MV-4-11 (cell line): ENCODE results near the gene DDX59.
A peak's percentile ranks its signal among the peaks of the same experiment; 100 is the strongest.
"Not testable (repeated sequence)": the region's sequence is repeated elsewhere in the genome, so short reads cannot be mapped to it uniquely, and the experiment has no call there.

Experiments
- DNase-seq: peaks from one replicate; lab custom pipeline; 2025; lab: John Stamatoyannopoulos, UW

The DDX59 gene

DNA sequence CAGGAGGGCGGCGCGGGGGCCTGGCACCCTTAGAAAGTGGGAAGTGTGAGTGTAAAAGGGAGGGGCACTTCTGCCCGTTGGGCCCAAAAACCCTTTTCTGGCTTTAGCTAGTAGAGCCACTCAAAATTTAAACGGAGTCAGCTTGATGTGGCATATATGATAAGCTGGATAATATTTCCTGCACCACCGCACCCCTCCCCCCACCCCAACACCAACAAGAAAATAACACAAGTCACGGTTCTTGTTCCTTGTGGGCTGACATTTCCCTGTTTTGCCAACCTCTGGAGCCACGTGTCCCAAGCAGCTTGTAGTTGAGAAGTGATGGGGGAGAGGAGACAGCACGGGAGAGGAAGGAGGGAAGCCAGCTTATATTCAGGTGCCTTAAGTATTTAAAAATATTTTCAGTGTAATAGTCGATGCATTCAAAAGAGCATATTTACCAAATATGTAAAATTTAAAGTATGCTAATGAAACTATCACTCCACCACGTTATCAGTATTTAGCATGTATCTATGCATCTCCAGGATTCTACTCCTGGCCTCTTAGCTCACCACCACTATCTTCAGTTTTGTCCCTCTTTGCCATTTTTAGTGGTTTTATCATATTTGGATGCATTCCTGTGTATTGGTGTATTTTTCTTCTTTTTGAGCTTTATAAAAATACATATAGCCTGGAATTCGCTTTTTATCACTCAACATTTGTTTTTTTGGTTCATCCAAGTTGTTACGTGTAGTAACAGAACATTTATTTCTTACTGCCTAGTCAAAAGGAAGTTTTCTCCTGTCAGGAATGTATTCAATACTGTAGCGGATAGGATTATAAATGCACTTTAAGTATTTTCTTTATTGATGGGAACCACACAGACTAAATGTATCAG lies 773 bp upstream of the DDX59 start:
- peak; percentile 85 for DNase-seq

DNA sequence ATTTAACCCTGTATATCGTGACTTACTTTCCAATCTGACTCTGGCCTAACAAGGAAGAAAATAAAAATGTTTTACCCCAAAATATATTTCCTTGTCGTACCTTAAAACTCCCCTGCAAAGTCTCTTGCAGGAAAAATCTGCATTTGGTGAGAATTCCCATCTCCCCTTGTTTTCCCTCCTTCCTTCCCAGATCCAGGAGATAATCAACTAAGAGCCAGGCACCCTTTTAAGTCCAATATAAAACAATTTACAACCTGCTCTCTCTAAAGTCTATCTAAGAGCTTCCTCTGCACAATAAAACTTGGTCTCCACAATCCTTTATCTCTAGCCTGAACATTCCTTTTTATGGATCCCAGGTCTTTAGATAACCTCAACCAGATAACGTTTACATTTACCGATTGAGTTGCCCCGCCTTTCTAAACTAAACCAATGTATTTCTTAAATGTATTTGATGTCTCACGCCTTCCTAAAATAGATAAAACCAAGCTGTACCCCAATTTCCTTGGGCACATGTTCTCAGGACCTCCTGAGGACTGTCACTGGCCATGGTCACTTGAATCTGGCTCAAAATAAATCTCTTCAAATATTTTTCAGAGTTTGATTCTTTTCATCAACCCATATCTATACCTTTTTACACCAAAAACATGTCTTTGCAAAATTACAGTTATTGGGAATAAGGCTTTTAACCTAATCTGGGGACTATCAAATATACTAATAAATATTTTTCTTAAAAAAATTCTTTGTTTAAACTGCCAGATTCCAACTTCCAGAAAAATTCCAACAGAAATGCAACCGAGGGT lies 993 bp downstream of the DDX59 start:
- DNase-seq, result no peak

DNA sequence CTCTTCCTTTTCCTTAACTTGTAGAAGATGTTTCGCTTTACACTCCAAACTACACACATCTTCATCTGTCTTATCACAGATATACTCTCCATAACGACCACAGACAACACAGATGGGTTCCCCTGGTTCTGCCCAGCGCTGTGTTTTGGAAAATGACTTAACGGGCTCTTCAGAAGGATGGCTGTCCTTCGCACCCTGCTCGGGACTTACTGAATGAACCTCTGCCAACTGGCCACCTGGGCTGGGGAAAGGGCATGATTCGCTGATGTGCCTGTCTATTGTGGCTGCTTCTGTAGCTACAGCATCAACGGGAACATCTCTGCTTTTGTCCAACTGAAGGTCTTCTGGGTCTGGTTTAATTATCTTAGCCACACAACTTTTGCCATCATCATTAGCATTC lies 3.4 kb downstream of the DDX59 start:
- DNase-seq, result no peak

DNA sequence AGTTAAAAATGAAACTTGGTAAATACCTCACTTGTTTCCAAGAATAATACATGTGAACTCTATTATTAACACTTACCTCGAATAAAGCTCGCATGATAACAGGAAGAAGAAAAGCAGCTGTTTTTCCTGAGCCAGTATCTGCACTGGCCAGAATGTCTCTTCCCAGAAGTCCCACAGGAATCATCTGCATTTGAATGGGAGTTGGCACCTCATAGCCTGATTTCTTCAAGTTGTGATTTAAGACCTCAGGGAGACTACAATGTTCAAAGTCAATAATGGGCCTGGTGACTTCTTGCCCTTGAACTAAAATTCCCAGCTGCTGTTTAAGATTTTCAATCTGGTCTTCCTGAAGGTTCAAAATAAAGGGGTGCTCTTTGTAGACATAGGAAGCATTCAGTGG lies 3.8 kb downstream of the DDX59 start:
- DNase-seq, result no peak

DNA sequence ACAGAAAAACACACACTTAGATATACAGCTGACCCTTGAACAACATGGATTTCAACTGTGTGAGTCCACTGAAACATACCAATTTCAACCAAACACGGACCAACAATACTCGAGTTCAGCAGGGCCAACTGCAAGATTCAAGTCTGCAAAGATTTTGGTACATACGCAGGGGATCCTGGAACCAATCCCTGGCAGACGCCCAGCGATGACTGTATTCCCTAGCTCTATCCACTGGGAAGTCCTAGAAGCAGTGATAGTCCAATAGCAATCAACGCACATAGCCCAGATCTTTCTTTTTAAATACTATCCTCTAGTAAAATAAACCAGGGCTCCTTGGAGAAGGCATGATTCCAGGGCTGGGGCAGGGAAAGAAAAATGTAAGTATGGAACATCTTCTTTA lies 9.0 kb downstream of the DDX59 start:
- DNase-seq, result no peak

DNA sequence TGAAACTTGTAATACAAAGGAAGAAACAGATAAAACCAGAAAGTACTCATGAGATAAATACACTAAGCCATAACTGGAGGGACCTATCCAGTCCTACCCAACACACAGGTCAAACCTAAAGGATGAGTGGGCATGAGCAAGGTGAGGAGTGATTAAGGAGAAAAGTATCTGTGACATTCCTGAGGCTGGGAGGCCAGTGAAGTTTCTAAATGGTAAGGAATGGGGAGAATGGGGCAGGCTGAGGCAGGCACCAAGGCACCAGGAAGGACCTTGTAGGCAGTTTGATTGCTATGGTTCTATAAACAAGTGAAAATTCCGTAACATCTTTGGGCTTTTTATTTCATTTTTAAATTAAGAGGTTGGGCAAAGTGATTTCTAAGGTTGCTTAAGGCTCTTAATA lies 10.4 kb downstream of the DDX59 start:
- DNase-seq, result no peak

DNA sequence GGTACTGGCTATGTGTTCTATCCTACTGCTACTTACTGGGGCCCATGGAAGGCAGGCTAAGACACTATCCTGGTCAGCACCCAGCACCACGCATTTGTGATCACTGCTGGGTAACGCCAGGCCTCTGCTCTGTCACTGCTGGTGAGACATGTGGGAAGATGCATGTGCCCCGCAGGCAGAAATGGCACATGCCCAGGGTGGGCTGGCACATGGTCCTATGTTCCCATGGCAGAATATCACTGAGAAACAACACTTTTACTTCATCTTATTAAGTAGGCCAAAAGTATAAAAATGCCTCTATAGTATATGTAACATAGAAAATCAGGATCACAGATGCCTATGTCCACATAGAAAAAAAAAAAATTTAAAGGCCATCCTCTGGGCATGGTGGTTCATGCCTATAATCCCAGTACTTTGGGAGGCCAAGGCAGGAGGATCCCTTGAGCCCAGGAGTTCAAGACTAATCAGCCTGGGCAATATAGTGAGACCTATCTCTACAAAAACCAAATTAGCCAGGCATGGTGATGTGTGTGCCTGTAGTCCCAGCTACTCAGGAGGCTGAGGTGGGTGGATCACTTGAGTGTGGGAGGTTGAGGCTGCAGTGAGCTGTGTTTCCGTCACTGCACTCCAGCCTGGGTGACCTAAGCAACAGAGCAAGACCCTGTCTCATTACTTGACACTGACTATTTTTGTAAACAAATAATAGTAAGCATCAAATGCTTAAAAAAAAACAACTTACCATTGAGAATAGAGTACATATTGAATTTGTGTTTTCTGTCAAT lies 11.5 kb downstream of the DDX59 start:
- no peak for DNase-seq

DNA sequence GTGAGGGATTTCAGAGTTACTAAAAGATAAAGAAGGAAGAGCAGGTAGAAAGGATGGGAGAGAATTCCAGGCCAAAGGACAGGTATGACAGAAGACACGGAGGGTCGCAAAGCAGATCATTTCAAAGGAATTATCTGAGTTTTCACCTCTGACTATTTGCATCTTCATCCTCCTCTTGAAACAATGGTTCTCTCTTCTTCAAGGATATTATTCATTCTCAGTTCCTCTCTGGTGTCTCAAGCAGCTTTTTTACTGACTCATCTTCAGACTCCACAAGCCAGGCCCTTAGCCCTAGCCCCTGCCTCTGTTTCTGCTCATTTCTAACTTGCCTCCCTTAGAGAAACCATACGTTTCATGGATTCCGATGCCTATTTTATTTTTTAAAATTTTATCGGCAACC lies 15.0 kb downstream of the DDX59 start:
- peak; percentile 67 for DNase-seq

DNA sequence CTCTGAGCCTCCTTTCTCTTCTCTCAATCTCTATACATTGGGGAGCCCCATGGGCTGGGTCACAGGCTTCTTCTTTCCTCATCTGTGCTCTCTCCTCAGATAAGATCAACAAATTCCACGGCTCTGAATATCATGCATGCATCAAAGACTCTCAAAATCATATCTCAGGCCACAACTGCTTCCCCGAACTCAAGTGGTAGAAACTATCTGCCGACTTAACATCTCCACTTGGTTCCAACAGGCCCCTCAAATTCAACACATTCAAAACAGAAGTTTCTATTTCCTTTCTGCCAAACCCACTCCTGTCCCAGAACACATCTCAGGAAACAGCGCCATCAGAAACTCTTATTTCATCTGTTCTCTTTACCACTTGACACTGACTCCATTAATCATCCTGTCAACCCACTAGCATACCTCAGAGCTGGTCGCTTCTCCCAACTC lies 16.7 kb downstream of the DDX59 start:
- DNase-seq, result no peak

DNA sequence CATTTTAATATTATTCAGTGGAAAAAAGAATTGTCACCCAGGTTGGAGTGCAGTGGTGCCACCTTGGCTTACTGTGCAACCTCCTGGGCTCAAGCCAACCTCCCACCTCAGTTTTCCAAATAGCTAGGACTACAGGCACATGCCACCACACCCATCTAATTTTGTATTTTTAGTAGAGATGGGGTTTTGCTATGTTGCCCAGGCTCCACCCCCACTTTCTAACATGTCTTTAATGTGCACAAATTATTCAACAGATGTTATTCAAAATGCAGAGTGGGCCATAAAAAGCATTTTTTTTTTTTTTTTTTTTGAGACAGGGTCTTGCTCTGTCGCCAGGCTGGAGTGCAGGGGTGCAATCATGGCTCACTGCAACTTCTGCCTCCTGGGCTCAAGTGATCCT lies 17.3 kb downstream of the DDX59 start:
- DNase-seq, result no peak

DNA sequence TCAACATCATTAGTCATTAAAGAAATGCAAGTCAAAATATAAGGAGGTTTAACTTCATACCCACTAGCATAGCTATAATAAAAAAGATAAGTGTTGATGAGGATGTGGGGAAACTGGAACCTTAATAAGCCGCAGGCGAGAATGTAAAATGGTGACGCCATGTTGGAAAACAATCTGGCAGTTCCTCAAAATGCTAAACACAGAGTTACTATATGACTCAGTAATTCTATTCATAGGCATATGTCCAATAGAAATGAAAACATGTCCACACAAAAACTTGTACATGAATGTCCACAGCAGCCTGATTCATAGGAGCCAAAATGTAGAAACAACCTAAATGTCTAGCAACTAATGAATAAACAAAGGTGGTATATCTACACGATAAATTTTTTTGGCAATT lies 23.2 kb downstream of the DDX59 start:
- DNase-seq, result peak; percentile 95

DNA sequence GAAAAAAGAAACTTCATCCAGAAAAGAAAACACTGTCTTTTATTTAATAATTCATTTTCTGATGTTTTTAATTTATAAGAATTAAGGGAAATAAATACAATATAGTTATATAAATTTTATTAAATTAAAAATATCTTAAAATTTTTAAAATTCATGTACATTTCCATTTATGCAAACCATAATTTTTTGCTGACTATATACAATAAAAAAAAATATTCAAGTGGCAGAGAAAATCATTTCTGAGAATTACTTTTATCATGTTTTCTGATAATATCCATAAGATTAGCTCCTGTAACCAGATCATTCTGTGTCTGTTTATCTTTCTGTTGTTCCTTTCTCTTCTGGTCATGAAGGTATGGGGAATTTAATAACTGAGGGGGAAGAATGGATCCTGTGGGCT lies 25.7 kb downstream of the DDX59 start:
- DNase-seq, result no peak

DNA sequence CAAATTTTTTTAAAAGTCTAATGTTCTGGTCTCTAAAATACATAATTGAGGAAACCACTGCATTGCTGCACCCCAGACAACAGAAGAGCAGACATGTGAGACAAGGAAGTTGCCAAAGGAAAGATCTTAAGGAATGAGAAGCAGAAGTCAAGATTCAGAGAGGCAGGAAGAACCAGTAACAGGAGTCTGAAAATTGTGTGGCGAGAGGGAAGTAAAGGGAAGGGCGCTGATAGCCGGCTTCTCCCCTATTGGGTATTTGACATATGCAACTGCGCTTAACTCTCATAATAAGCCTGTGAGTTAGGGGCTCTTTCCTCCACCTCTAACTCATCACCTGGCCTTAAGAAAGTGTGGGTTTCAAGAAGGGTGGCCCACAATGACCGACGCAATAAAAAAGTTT lies 27.2 kb downstream of the DDX59 start:
- peak; percentile 84 for DNase-seq

DNA sequence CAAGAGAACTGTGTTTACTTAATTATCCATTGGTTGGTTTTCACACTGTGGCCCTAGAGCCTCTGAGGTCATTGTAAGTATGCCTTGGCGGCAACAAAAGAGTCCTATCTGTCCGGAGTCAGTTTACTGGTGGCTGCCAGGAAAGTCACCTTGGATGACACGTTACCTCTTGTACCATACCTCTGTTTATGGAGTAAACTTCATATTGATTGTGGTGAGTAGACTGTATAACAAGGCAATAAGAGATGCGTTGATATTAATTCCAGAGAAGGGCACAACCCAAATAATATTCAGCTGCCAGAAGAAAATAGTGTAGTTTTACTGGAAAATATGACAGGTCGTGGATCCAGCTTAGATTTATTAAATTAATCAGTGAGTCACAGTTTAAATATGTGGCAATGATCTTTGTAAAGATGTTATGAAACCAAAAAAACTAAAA lies 28.7 kb downstream of the DDX59 start:
- no peak for DNase-seq

DNA sequence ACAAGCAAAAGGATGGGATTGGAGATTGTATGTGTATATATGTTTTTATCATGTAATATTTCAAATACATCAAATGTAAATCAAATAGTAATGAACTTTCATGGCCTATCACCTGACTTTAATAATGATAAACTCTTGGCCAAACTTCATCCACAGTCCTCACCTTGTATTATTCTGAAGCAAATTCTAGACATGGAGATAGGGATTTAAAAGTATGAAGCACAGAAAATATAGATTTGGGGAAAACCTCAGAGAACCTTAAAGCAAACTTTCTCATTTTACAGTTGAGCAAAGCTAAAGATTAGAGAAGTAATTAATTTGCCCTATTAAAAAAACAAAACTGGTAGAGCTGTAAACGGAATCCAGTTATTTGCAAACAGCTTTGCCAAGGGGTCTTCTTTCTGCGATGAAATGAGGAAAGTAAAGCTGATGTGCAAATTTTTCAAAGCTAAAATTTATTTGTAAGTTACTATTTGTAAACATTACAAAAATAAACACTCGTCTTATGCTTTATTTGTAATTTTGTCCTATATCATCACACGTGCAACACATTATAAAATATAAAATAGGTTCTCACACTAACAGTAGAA lies 29.2 kb downstream of the DDX59 start:
- DNase-seq, result no peak

DNA sequence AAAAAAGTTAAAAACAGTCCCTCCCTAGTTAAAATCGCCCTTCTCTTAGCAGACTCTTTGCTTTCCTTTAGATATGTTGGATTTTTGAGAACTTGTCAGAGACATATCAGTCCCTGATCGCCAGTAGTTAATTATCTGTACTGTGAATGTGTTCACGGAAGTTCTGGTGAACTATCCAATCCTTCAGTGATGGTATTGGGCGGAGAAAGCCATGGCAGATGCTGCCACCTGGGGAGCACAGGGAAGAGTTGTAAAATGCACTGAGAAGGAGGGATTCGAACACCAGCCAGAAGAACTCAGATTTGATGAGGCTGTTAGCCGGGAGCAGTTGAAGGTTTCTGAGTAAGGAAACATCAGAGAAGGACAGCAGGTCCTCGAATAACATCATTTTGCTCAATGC lies 31.6 kb downstream of the DDX59 start:
- DNase-seq, result no peak

DNA sequence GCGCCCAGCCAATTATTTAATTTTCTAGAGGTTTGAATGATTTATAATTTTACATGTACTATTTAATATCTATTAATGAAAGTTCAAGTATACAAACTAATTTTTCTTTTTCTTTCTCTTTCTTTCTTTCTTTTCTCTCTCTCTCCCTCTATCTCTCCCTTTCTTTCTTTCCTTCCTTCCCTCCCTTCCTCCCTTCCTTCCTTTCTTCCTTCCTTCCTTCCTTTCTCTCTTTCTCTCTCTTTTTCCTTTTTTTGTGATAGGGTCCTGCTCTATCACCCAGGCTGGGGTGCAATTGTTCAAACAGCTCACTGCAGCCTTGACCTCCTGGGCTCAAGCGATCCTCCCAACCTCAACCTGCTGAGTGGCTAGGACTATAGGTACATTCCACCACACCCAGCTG lies 33.0 kb downstream of the DDX59 start:
- DNase-seq, result no peak

DNA sequence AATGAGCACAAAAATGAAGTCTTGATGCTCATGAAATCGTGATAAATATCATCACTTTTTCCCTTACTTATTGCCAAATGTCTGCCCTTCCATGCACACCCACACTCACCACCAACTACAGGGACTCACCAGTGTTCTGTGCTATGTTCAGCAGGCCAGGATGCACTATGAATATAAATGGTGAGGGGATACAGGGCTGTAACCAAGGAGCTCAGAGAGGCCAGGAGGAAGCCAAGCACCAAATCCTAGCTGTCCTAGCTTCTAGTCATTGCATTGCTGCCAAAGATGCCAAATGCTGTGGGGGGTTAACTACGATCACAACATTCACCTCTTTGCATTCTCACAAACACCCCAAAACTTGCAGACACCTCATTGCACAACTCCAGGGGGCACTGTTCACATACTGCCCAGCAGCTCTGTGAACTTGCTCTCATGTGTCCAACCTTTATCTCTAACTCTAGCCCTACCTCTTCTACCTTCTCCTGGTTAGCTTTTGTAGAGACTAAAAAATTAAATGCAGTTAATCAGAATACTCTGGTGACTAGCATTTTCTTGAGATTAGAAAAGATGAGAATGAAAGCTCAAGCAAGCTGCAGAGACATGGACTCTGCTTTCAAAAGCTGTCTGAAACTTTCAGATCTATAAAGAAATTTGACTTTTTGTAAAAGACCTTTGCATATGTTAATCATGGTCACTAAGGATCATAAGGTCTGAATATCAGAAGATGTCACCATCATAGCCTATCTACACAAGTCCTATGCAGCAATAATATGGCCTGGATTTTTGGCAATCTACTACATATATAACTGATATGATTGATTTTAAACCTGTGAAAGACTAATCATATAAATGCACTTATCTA lies 35.2 kb downstream of the DDX59 start:
- no peak for DNase-seq

DNA sequence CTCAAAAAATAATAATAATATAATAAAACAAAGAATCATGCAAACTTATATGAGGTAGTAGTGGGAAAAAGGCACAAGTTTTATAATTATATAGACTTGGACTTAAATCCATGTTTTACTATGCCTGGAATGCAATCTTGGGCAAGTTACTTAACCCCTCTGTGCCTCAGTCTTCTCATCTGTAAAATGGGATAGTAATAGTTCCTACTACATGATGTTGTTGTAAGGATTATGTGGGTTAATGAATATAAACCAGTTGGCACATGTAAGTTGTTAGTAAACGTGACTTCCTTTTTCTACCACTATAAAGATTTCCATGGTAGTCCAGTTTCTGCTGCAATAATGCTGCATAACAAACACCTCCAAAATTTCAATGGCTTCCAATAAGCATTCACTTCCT lies 38.3 kb downstream of the DDX59 start:
- no peak for DNase-seq

DNA sequence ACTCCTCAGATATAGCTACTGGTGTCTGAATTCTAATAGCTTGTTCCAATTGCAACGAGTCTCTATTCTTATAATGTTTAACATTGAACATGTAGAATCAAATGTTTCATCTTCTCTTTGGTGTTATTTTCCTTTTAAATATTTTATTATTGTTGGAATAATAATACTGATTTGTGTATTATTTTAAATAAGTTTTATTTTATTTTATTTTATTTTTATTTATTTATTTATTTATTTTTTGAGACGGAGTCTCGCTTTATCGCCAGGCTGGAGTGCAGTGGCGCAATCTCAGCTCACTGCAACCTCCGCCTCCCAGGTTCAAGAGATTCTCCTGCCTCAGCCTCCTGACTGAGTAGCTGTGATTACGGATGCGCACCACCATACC lies 39.2 kb downstream of the DDX59 start:
- DNase-seq, result not testable (repeated sequence)

DNA sequence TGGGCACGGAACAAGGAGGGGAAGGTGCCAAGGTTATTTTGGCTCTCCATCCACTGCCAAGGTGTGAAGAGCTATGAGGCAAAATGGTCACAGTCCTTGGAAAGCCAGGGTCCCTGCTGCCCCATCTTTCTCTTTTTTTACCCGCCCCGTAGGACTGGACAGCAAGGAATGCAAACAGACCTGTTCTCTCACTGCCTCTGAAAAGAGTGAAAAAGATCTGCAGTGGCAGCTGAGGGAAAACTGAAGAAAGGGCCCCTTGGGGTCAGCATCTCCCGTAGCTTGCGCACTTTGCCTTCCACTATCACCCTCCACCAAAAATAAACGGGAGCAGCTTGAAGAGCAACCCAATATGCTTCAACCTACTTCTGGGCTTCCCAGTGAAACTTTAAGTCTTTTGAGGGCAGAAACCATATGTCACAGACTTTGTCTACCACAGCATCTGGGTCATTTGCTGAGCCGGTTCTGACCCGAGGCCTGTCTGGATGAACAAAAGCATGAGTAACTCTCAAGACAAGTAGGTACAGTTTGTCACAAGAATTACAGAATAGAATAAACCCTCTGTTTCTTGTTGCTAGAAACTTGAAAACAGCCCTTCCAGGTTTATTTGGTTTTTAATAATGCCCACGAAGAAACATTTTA lies 39.7 kb downstream of the DDX59 start:
- DNase-seq, result no peak
